Measurements from ENCODE around the gene ADAM22.

ADAM22 gene

DNA sequence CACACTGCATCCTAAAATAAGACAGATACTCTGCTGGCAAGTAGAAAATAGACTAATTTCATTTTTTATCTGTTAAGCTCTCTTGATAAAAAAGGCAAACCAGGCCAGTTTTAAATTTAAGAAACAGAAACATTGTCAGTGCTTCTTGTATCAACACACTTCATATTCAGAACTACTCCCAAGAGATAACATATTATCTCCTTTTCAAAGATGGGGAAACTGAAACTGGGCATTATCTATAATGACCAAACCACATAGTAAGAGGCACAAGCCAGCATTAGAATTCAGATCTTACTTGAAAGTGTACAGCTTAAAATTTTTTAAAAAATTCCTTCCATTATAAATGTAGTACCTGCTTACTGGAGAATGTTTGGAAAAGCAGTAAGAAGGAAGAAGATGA, 271.1 kb downstream of the ADAM22 start:
- peaks cover 73% of the 10 kb centered on the region for H3K36me3 ChIP-seq (ENCODE audit: insufficient read depth, low read depth, low read length)
- H3K9ac ChIP-seq (ENCODE audit: low read depth, low read length): no peak overlapping the region
- H3K9me3 ChIP-seq (ENCODE audit: insufficient read depth, low read depth, low read length): no peaks in the 10 kb centered on the region
- H3K4me3 ChIP-seq (ENCODE audit: low read length): no peak overlapping the region
- peaks cover 20% of the 10 kb centered on the region for H3K4me1 ChIP-seq (ENCODE audit: insufficient read depth, low read length)
- H3K27ac ChIP-seq (ENCODE audit: low read length): no peak overlapping the region
- no peaks in the 10 kb centered on the region for H3K27me3 ChIP-seq (ENCODE audit: insufficient read depth, low read length)

DNA sequence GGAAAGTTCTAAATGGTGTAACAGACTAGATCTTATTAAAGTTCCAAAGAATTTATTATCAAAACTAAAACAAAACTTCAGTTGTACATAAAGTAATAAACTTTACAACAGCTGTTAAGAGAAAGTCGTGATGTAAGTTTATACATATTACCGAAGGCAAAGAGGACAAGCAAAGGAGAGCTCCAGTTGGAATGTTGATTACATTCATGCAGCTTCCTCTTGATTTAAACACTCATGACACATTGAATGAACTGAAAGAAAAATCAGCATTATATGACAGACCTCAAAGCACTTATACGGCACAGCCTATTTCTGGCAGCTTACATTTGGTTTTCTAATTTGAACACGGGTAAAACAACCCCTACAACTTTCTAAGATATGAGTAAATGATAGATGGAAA, 272.2 kb downstream of the ADAM22 start:
- H3K27me3 ChIP-seq (ENCODE audit: insufficient read depth, low read length): no peaks in the 10 kb centered on the region
- peaks cover 80% of the 10 kb centered on the region for H3K36me3 ChIP-seq (ENCODE audit: insufficient read depth, low read depth, low read length)
- H3K27ac ChIP-seq (ENCODE audit: low read length): no peak overlapping the region
- no peaks in the 10 kb centered on the region for H3K9me3 ChIP-seq (ENCODE audit: insufficient read depth, low read depth, low read length)
- no peak overlapping the region for H3K4me3 ChIP-seq (ENCODE audit: low read length)
- no peak overlapping the region for H3K9ac ChIP-seq (ENCODE audit: low read depth, low read length)
- peaks cover 11% of the 10 kb centered on the region for H3K4me1 ChIP-seq (ENCODE audit: insufficient read depth, low read length)

DNA sequence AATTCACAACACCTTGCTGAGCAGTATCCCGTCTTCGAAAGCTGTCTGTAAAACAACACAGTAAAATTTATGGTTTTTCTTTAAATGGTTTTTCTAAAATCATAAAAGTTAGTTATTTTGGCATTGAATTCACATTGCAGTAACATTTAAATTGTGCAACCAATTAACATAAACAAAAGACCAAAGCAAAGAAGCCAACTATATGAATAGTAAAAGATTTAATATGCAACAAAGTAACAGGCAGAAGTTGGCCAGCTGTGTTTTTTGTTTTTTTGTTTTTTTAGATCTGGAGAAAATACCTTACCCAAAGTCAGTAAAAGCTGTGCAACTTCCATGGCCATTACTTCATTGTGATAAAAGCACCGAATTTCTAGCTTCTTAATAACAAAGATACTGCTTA, 274.5 kb downstream of the ADAM22 start:
- no peak overlapping the region for H3K9ac ChIP-seq (ENCODE audit: low read depth, low read length)
- peaks cover 94% of the 10 kb centered on the region for H3K36me3 ChIP-seq (ENCODE audit: insufficient read depth, low read depth, low read length)
- no peaks in the 10 kb centered on the region; the same call in 1 of the 2 replicates for H3K4me1 ChIP-seq (ENCODE audit: insufficient read depth, low read length)
- no peak overlapping the region for H3K4me3 ChIP-seq (ENCODE audit: low read length)
- no peaks in the 10 kb centered on the region for H3K9me3 ChIP-seq (ENCODE audit: insufficient read depth, low read depth, low read length)
- no peaks in the 10 kb centered on the region for H3K27me3 ChIP-seq (ENCODE audit: insufficient read depth, low read length)
- H3K27ac ChIP-seq (ENCODE audit: low read length): no peak overlapping the region

DNA sequence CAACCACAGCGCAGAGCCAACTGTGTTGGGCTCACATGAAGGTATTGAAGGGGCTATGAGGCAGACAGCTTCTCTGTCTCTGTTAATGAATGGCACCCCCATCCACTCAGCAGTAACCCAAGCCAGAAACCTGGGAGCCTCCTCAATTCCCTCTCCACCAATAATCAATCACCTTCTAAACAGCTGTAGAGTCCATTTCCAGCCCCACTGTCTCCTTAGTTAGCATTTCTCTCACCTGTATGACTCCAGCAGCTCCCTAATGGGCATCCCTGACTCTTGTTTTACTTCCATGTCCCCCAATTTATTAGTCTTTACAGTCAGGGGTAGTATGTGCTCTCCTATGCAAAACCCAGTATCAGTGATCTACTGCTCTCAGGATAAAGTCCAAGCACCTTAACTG, 278.9 kb downstream of the ADAM22 start:
- H3K9me3 ChIP-seq (ENCODE audit: insufficient read depth, low read depth, low read length): no peaks in the 10 kb centered on the region
- H3K36me3 ChIP-seq (ENCODE audit: insufficient read depth, low read depth, low read length): peaks cover 83% of the 10 kb centered on the region

DNA sequence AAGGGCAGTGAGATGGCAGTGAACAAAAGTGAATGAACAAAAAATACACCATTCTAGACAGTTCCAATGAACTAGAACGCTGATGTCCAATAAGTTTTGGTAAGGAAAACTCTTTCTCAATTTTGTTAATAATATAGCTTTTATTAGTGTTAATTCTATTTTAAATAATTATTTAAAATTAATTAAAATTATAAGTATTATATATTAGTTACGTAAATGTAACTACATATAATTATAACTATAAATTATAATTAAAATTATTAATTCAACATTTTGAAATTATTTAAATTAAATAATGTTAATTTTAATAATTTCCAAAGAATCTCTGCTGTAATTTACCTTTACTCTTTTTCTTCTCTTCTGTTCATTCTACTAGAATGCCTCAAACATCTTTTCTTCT, 280.4 kb downstream of the ADAM22 start:
- peaks cover 67% of the 10 kb centered on the region for H3K36me3 ChIP-seq (ENCODE audit: insufficient read depth, low read depth, low read length)
- H3K9ac ChIP-seq (ENCODE audit: low read depth, low read length): no peak overlapping the region
- H3K9me3 ChIP-seq (ENCODE audit: insufficient read depth, low read depth, low read length): no peaks in the 10 kb centered on the region

More for the DNA sequence above, 278.9 kb downstream of the ADAM22 start:
- H3K9ac ChIP-seq (ENCODE audit: low read depth, low read length): no peak overlapping the region
- no peak overlapping the region for H3K27ac ChIP-seq (ENCODE audit: low read length)
- H3K27me3 ChIP-seq (ENCODE audit: insufficient read depth, low read length): no peaks in the 10 kb centered on the region
- peaks cover 12% of the 10 kb centered on the region for H3K4me1 ChIP-seq (ENCODE audit: insufficient read depth, low read length)
- no peak overlapping the region for H3K4me3 ChIP-seq (ENCODE audit: low read length)

DNA sequence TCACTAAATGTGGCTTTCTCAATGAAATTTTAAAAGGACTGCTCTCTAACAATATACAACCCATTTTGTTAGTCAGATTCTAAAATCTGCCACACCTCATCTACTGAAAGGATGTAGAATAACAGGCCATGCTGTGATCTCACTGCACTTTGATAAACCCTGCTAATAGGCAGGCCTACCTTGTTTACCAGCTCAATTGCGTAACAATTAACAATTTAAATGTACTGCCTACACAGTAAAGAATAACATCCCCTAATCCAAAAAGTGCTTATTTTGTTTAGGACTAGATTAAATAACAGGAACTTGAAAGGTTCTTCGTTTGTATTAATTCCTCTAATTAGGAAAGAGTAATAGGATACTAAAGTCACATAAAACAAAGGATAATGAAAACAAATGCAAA, 281.2 kb downstream of the ADAM22 start:
- Histone ChIP-seq H3K4me1 (ENCODE audit: insufficient read depth, low read length) (peaks cover 20% of the 10 kb centered on the region), H3K9me3 (ENCODE audit: insufficient read depth, low read depth, low read length) (no peaks in the 10 kb centered on the region), H3K4me3 (ENCODE audit: low read length) (no peak overlapping the region), H3K27ac (ENCODE audit: low read length) (no peak overlapping the region), H3K9ac (ENCODE audit: low read depth, low read length) (0 out of 2 replicates have a peak overlapping the region, but pooled peaks have one; percentile 5), H3K36me3 (ENCODE audit: insufficient read depth, low read depth, low read length) (peaks cover 60% of the 10 kb centered on the region), H3K27me3 (ENCODE audit: insufficient read depth, low read length) (no peaks in the 10 kb centered on the region)

More for the DNA sequence above, 280.4 kb downstream of the ADAM22 start:
- H3K4me3 ChIP-seq (ENCODE audit: low read length): no peak overlapping the region
- no peaks in the 10 kb centered on the region for H3K27me3 ChIP-seq (ENCODE audit: insufficient read depth, low read length)
- peaks cover 20% of the 10 kb centered on the region for H3K4me1 ChIP-seq (ENCODE audit: insufficient read depth, low read length)
- no peak overlapping the region for H3K27ac ChIP-seq (ENCODE audit: low read length)

DNA sequence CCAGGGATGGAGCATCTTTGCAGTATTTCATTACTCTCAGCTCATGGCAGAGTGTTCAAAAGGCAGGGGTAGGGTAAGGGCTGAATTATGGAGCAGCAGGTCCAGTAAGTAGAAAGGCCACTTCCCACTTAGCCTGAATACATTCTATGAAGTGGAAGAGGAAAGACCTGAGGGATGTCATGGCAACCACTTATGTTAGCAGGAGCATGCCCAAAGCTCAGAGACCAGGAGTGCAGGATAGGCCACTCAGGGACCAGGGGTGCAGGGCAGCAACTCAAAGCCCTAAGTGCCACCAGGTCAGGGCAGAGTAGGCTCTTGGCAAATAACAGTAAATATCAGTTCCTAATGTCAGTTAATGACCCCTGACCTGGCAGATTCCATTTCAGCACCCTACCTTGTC, 282.2 kb downstream of the ADAM22 start:
- no peaks in the 10 kb centered on the region for H3K27me3 ChIP-seq (ENCODE audit: insufficient read depth, low read length)
- no peak overlapping the region for H3K4me3 ChIP-seq (ENCODE audit: low read length)
- no peak overlapping the region for H3K9ac ChIP-seq (ENCODE audit: low read depth, low read length)
- no peaks in the 10 kb centered on the region for H3K9me3 ChIP-seq (ENCODE audit: insufficient read depth, low read depth, low read length)
- no peak overlapping the region for H3K27ac ChIP-seq (ENCODE audit: low read length)
- H3K4me1 ChIP-seq (ENCODE audit: insufficient read depth, low read length): peaks cover 26% of the 10 kb centered on the region
- peaks cover 54% of the 10 kb centered on the region for H3K36me3 ChIP-seq (ENCODE audit: insufficient read depth, low read depth, low read length)

DNA sequence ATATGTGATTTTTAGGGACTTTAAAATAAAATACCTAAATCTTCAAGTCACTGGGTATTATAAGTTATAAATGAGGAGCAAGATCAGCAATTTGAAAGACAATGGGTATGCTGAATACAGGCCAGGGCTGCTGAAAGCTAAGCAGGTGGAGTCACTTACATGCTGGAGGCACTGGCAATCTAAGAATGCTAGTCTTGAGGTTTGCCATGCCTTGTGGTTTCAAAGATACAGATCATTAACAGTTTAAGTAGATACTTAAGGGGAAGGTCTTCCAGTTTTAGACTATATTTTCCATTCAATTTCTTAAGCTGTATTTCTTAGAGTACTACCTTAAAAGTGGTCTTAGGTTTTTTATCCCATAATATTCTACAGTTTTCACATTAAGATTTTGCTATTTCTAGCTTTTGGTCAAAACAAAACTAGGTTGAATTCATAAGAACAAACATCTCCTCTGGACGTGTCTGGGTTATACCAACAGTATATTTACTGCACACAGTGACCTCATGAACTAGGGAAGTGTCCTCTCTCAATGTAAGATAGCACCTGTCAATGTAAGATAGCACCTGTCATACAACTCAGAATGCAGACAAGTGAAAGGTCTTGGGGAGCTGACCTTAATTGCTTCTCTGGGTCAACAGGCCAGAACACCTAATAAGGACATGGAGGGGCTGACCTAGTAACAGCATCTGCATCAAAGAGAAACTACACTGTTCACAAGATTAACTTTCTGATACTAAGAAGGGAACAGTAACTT, 283.8 kb downstream of the ADAM22 start:
- H3K9me3 ChIP-seq (ENCODE audit: insufficient read depth, low read depth, low read length): no peaks in the 10 kb centered on the region
- H3K4me3 ChIP-seq (ENCODE audit: low read length): peak overlapping the region; percentile 75
- H3K36me3 ChIP-seq (ENCODE audit: insufficient read depth, low read depth, low read length): peaks cover 39% of the 10 kb centered on the region
- H3K27ac ChIP-seq (ENCODE audit: low read length): peak overlapping the region; percentile 45
- peak overlapping the region; percentile 93; the same call in 1 of the 2 replicates for H3K9ac ChIP-seq (ENCODE audit: low read depth, low read length)
- peaks cover 26% of the 10 kb centered on the region for H3K4me1 ChIP-seq (ENCODE audit: insufficient read depth, low read length)
- no peaks in the 10 kb centered on the region for H3K27me3 ChIP-seq (ENCODE audit: insufficient read depth, low read length)

DNA sequence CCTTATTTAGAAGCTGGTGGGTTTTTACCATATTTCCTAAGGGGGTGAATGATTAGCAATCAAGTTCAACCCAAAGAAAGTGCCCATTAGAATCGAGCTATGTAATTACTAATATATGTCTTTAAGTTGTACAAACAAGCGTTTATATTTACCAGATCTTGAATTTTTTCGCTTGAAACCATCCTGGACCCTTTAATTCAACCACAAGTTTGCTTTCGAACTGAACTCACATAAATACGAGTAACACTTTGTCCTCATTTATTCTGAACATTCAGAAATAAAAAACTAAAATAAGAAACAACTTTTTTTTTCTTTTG, 284.3 kb downstream of the ADAM22 start:
- Histone ChIP-seq H3K4me3 (ENCODE audit: low read length) (peak overlapping the region; percentile 75), H3K27me3 (ENCODE audit: insufficient read depth, low read length) (no peaks in the 10 kb centered on the region), H3K36me3 (ENCODE audit: insufficient read depth, low read depth, low read length) (peaks cover 34% of the 10 kb centered on the region), H3K4me1 (ENCODE audit: insufficient read depth, low read length) (peaks cover 26% of the 10 kb centered on the region), H3K27ac (ENCODE audit: low read length) (peak overlapping the region; percentile 45), H3K9me3 (ENCODE audit: insufficient read depth, low read depth, low read length) (no peaks in the 10 kb centered on the region), H3K9ac (ENCODE audit: low read depth, low read length) (peak overlapping the region; percentile 93; the same call in 1 of the 2 replicates)

DNA sequence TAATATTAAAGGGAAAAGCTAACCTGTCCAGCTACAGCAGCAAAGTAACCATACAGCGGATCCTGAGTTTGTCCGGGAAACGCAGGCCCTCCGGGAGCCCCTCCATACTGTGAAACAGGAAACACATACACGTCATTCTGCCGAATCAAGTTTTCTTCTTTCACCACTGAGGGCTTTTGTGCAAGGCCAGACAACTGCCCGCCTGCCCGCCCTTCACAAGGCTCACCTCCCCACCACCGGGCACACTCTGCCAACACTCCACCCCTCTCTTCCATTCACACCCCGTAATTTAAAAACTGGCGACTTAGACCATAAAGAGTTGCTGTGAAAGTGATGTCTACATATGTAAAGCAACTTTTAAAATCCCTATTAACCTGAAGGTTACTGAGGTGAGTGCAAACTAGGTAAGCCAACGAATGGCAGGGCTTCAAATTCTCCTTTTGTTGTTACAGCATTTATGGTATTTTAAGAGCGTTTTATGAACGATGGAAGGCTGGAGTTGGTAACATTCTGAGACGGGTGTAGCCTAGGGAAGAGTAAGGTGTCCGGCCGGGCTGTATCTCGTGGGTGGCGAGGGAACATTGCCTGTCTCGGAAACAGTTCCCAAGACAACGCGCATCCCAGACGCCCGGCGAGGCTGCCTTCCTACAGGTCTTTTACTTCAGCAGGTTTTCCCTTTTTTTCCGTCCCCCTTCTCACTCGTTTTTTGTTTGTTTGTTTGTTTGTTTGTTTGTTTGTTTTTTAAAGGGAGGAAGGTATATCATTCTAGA, 285.0 kb downstream of the ADAM22 start:
- peak overlapping the region; percentile 75 for H3K4me3 ChIP-seq (ENCODE audit: low read length)
- peaks cover 27% of the 10 kb centered on the region; the same call in 1 of the 2 replicates for H3K36me3 ChIP-seq (ENCODE audit: insufficient read depth, low read depth, low read length)
- no peak overlapping the region for H3K27ac ChIP-seq (ENCODE audit: low read length)
- peaks cover 26% of the 10 kb centered on the region for H3K4me1 ChIP-seq (ENCODE audit: insufficient read depth, low read length)
- H3K27me3 ChIP-seq (ENCODE audit: insufficient read depth, low read length): no peaks in the 10 kb centered on the region
- H3K9me3 ChIP-seq (ENCODE audit: insufficient read depth, low read depth, low read length): no peaks in the 10 kb centered on the region
- H3K9ac ChIP-seq (ENCODE audit: low read depth, low read length): peak overlapping the region; percentile 93

DNA sequence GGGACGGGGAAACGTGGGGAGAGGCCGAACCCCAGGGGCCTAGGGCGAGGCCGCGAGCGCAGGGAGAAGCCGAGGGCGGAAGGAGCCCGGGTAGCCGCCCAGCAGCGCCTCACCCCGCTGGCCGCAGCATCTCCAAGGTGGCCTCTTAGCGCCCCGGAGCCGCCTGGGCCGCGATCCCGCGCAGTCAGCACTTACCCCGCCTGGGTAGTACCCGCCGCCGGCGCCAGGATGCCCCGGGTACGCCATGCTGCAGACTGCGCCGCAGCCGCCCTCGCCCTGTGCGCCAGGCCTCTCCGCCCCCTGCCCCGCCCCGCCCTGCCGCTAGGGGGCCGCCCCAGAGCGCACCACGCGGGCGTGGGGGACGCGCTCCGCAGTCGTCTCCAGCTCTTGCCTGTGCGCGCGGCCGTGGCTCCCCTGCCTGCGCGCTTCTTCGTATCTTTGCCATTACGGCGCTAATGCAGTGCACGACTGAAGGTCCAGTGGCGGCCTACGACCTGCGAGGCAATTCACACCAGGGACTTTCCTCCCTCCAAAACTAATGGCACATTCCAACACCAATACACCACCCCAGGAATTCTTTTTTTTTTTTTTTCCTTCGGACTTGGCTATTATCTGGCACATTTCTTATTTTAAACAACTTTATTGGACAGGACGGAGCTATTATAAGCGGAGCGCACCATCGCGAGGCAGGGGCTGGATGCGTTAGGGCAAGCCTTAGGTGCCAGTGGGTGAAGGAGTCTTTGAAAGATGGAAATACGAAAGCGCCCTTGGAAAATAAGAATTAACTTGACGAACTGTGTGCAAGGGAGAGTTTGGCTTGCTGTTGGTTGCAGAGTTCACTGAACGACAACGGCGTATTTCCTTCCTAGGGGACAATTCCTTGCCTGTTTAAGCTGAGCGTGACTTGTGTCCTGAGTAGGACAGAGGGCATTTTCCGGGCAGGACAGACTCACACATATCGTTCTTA, 286.0 kb downstream of the ADAM22 start, which contains the start of gene SRI:
TSS of gene SRI (minus strand) at position 258 of the 967 bp plus-strand sequence. CDS start at position 246, 12 bp downstream.
- Histone ChIP-seq H3K27ac (ENCODE audit: low read length) (peak within 1 kb of the TSS; percentile 72), H3K4me3 (ENCODE audit: low read length) (peak within 1 kb of the TSS; percentile 75), H3K27me3 (ENCODE audit: insufficient read depth, low read length) (no peaks in the 10 kb centered on the region), H3K4me1 (ENCODE audit: insufficient read depth, low read length) (peaks cover 21% of the 10 kb centered on the region), H3K36me3 (ENCODE audit: insufficient read depth, low read depth, low read length) (peaks cover 19% of the 10 kb centered on the region; the same call in 1 of the 2 replicates), H3K9me3 (ENCODE audit: insufficient read depth, low read depth, low read length) (no peaks in the 10 kb centered on the region), H3K9ac (ENCODE audit: low read depth, low read length) (peak within 1 kb of the TSS; percentile 93)

Measured in iPS-20b (cell line).